HEK293 (cell line): ENCODE measurements around the gene UGGT1.

Experiments used
- CTCF ChIA-PET: fragments of 350-600 bp; formaldehyde crosslinking; extraction: SDS; loops from one replicate; lab custom pipeline; 2021; ENCODE audit warnings: antibody characterized with exemption; lab: Yijun Ruan, JAX
- POLR2A ChIA-PET: fragments of 300-600 bp; formaldehyde crosslinking; extraction: SDS; loops from one replicate; lab custom pipeline; 2020; ENCODE audit warnings: antibody characterized with exemption, inconsistent platforms; lab: Yijun Ruan, JAX
- H3K27ac ChIP-seq: fragments of 200-500 bp; sonication (Bioruptor generic); 2 replicates; pipeline ENCODE4 v1.5.1; 2014; ENCODE audit warnings: low read depth, low read length, control low read depth, inconsistent platforms; ENCODE audit errors: extremely low read depth
- H3K36me3 ChIP-seq, 2 experiments: fragments of 200-500 bp in 1 of 2; sonication (Bioruptor generic) in 1 of 2; 1 replicate in 1 of 2; 2 replicates in 1 of 2; pipeline ENCODE4 v1.5.1; 2014 to 2017; ENCODE audit warnings: inconsistent platforms in 2 of 2, low read length in 2 of 2; ENCODE audit not compliant: control insufficient read depth in 2 of 2, insufficient read depth in 1 of 2
- H3K4me1 ChIP-seq: fragments of 200-500 bp; sonication (Bioruptor generic); 2 replicates; pipeline ENCODE4 v1.5.1; 2014; ENCODE audit warnings: mild to moderate bottlenecking, low read length, inconsistent platforms; ENCODE audit not compliant: control insufficient read depth, insufficient read depth
- H3K4me3 ChIP-seq: 2 replicates; pipeline ENCODE4 v1.5.1; 2011; ENCODE audit warnings: low read depth, mild to moderate bottlenecking, control low read depth, low read length, moderate library complexity
- H3K9me3 ChIP-seq: fragments of 200-500 bp; sonication (Bioruptor generic); 2 replicates; pipeline ENCODE4 v1.5.1; 2014; ENCODE audit warnings: low read depth, low read length, inconsistent platforms; ENCODE audit not compliant: control insufficient read depth, insufficient read depth
- BCL11B ChIP-seq: fragments of 450-650 bp; formaldehyde crosslinking; IDR thresholded peaks from 2 replicates; pipeline ENCODE4 v1.5.1; 2016; ENCODE audit warnings: low read depth, missing biosample characterization, missing genetic modification characterization
- CTCF ChIP-seq: fragments of 450-650 bp; formaldehyde crosslinking; IDR thresholded peaks from 2 replicates; pipeline ENCODE4 v1.5.1; 2016; ENCODE audit warnings: missing biosample characterization, missing genetic modification characterization
- GLI2 ChIP-seq: fragments of 450-650 bp; formaldehyde crosslinking; IDR thresholded peaks from 2 replicates; pipeline ENCODE4; 2017; ENCODE audit warnings: missing biosample characterization, missing genetic modification characterization, low read depth, borderline replicate concordance
- HOXA7 ChIP-seq: sonication (generic); formaldehyde crosslinking; IDR thresholded peaks from 2 replicates; pipeline ENCODE4 v1.8.1; 2022; ENCODE audit warnings: missing genetic modification reagents, borderline replicate concordance
- HOXD13 ChIP-seq: sonication (generic); formaldehyde crosslinking; IDR thresholded peaks from 2 replicates; pipeline ENCODE4 v1.8.0; 2022; ENCODE audit warnings: missing genetic modification reagents, borderline replicate concordance
- MEIS1 ChIP-seq: sonication (generic); formaldehyde crosslinking; IDR thresholded peaks from 2 replicates; pipeline ENCODE4 v1.8.1; 2022; ENCODE audit warnings: missing genetic modification reagents, mild to moderate bottlenecking, borderline replicate concordance
- SCRT1 ChIP-seq: fragments of 450-650 bp; formaldehyde crosslinking; IDR thresholded peaks from 2 replicates; pipeline ENCODE4 v1.5.1; 2016; ENCODE audit warnings: missing biosample characterization, missing genetic modification characterization, borderline replicate concordance
- TCF7L2 ChIP-seq: IDR thresholded peaks from 2 replicates; pipeline ENCODE4 v1.6.1; 2011; ENCODE audit warnings: low read depth, mild to moderate bottlenecking, inconsistent platforms, low read length, moderate library complexity, borderline replicate concordance
- YY1 ChIP-seq: fragments of 450-650 bp; formaldehyde crosslinking; IDR thresholded peaks from 2 replicates; pipeline ENCODE4 v1.5.1; 2018; ENCODE audit warnings: missing biosample characterization, missing genetic modification characterization
- ZBTB11 ChIP-seq: fragments of 450-650 bp; formaldehyde crosslinking; conservative IDR thresholded peaks from 2 replicates; pipeline ENCODE4 v1.5.1; 2016; ENCODE audit warnings: low read depth, missing biosample characterization, missing genetic modification characterization
- ZBTB44 ChIP-seq: fragments of 450-650 bp; IDR thresholded peaks from 2 replicates; pipeline ENCODE4 v1.5.1; 2018; ENCODE audit warnings: missing biosample characterization, mild to moderate bottlenecking, missing genetic modification characterization
- ZBTB7A ChIP-seq: fragments of 450-650 bp; formaldehyde crosslinking; IDR thresholded peaks from 2 replicates; pipeline ENCODE4 v1.5.1; 2016; ENCODE audit warnings: low read depth, missing biosample characterization, missing genetic modification characterization
- ZNF132 ChIP-seq: fragments of 450-650 bp; formaldehyde crosslinking; IDR thresholded peaks from 2 replicates; pipeline ENCODE4 v1.5.1; 2017; ENCODE audit warnings: missing biosample characterization, missing genetic modification characterization, borderline replicate concordance
- ZNF138 ChIP-seq: fragments of 450-650 bp; formaldehyde crosslinking; IDR thresholded peaks from 2 replicates; pipeline ENCODE4 v1.5.1; 2016; ENCODE audit warnings: missing biosample characterization, missing genetic modification characterization, borderline replicate concordance
- ZNF140 ChIP-seq: fragments of 450-650 bp; formaldehyde crosslinking; IDR thresholded peaks from 2 replicates; pipeline ENCODE4 v1.5.1; 2016; ENCODE audit warnings: missing biosample characterization, missing genetic modification characterization
- ZNF16 ChIP-seq: fragments of 450-650 bp; formaldehyde crosslinking; IDR thresholded peaks from 2 replicates; pipeline ENCODE4 v1.5.1; 2016; ENCODE audit warnings: low read depth, missing biosample characterization, missing genetic modification characterization
- ZNF175 ChIP-seq: fragments of 450-650 bp; formaldehyde crosslinking; IDR thresholded peaks from 2 replicates; pipeline ENCODE4 v1.5.1; 2016; ENCODE audit warnings: missing biosample characterization, missing genetic modification characterization
- ZNF2 ChIP-seq: fragments of 450-650 bp; formaldehyde crosslinking; IDR thresholded peaks from 2 replicates; pipeline ENCODE4 v1.5.1; 2016; ENCODE audit warnings: missing biosample characterization, missing genetic modification characterization
- ZNF280C ChIP-seq: fragments of 450-650 bp; formaldehyde crosslinking; IDR thresholded peaks from 2 replicates; pipeline ENCODE4 v1.5.1; 2016; ENCODE audit warnings: missing biosample characterization, missing genetic modification characterization
- ZNF311 ChIP-seq: fragments of 450-650 bp; formaldehyde crosslinking; IDR thresholded peaks from 2 replicates; pipeline ENCODE4 v1.5.1; 2017; ENCODE audit warnings: missing biosample characterization, missing genetic modification characterization, borderline replicate concordance
- ZNF324 ChIP-seq: fragments of 450-650 bp; formaldehyde crosslinking; IDR thresholded peaks from 2 replicates; pipeline ENCODE4 v1.5.1; 2016; ENCODE audit warnings: missing biosample characterization, missing genetic modification characterization
- ZNF404 ChIP-seq: fragments of 450-650 bp; formaldehyde crosslinking; IDR thresholded peaks from 2 replicates; pipeline ENCODE4 v1.5.1; 2017; ENCODE audit warnings: missing biosample characterization, missing genetic modification characterization
- ZNF423 ChIP-seq: fragments of 450-650 bp; formaldehyde crosslinking; IDR thresholded peaks from 2 replicates; pipeline ENCODE4 v1.5.1; 2016; ENCODE audit warnings: missing biosample characterization, missing genetic modification characterization
- ZNF521 ChIP-seq: fragments of 450-650 bp; formaldehyde crosslinking; IDR thresholded peaks from 2 replicates; pipeline ENCODE4 v1.5.1; 2017; ENCODE audit warnings: missing biosample characterization, mild to moderate bottlenecking, missing genetic modification characterization
- ZNF624 ChIP-seq: fragments of 450-650 bp; formaldehyde crosslinking; IDR thresholded peaks from 2 replicates; pipeline ENCODE4 v1.5.1; 2017; ENCODE audit warnings: missing biosample characterization, missing genetic modification characterization
- ZNF626 ChIP-seq: fragments of 450-650 bp; sonication (Bioruptor Pico); formaldehyde crosslinking; IDR thresholded peaks from 2 replicates; pipeline ENCODE4 v1.5.1; 2018; ENCODE audit warnings: missing biosample characterization, missing genetic modification characterization, inconsistent platforms
- ZNF658 ChIP-seq: fragments of 450-650 bp; formaldehyde crosslinking; IDR thresholded peaks from 2 replicates; pipeline ENCODE4; 2016; ENCODE audit warnings: missing biosample characterization, missing genetic modification characterization

The UGGT1 gene

GRCh38 chr2:128162266-128162665, 71.3 kb downstream of the UGGT1 start:
- Histone ChIP-seq H3K4me1 (no peaks in the 10 kb centered on the region), H3K27ac (no peak overlapping the region), H3K4me3 (no peak overlapping the region), H3K9me3 (no peaks in the 10 kb centered on the region), H3K36me3 (peaks cover 40 to 81% of the 10 kb centered on the region in 2 experiments)
- no peak for TF ChIP-seq ZNF624 (tag by site-specific recombination)
- TF ChIP-seq TCF7L2, result no peak
- no peak for TF ChIP-seq SCRT1 (tag by site-specific recombination)
- TF ChIP-seq ZNF404 (tag by site-specific recombination), result no peak
- no peak for TF ChIP-seq ZNF658 (tag by site-specific recombination)
- TF ChIP-seq ZNF140 (tag by site-specific recombination), result no peak
- TF ChIP-seq ZNF423 (tag by site-specific recombination), result no peak
- TF ChIP-seq ZBTB7A (tag by site-specific recombination), result no peak
- no peak for TF ChIP-seq GLI2 (tag by site-specific recombination)
- no peak for TF ChIP-seq HOXD13 (CRISPR knock-in tag)
- no peak for TF ChIP-seq CTCF (tag by site-specific recombination)
- no peak for TF ChIP-seq BCL11B (tag by site-specific recombination)
- no peak for TF ChIP-seq MEIS1 (CRISPR knock-in tag)
- no peak for TF ChIP-seq ZBTB44 (tag by site-specific recombination)
- ChIA-PET CTCF (interaction anchor here (0.5 to 0.6 kb wide), 2 partner anchors 874 to 1274 kb away, joined by 4 to 6 read pairs; no protein-coding TSS in a partner anchor), POLR2A (no interaction called here)

- CTCF ChIA-PET, result interaction anchor here (1.0 kb wide), 1 partner anchor 15 kb away, joined by 3 read pairs; no protein-coding TSS in a partner anchor
- H3K9me3 ChIP-seq, result no peaks in the 10 kb centered on the region
- H3K4me1 ChIP-seq, result no peaks in the 10 kb centered on the region
- POLR2A ChIA-PET, result no interaction called here
- TF ChIP-seq ZNF16 (tag by site-specific recombination) (no peak), HOXA7 (CRISPR knock-in tag) (no peak), ZNF324 (tag by site-specific recombination) (no peak), YY1 (no peak), ZNF132 (no peak), ZNF626 (tag by site-specific recombination) (no peak), ZBTB11 (tag by site-specific recombination) (no peak), ZNF2 (tag by site-specific recombination) (no peak), ZNF521 (tag by site-specific recombination) (no peak), BCL11B (tag by site-specific recombination) (no peak), ZNF311 (tag by site-specific recombination) (no peak), ZNF280C (tag by site-specific recombination) (no peak), ZNF138 (tag by site-specific recombination) (no peak), ZNF175 (tag by site-specific recombination) (no peak)
- peaks cover 38 to 81% of the 10 kb centered on the region in 2 experiments for H3K36me3 ChIP-seq
- no peak overlapping the region for H3K27ac ChIP-seq
- no peak overlapping the region for H3K4me3 ChIP-seq
Observed at GRCh38 chr2:128164311-128164710, 73.3 kb downstream of the UGGT1 start.
